ENCODE results near the gene KRT76.

- TF ChIP-seq CTCF (IDR thresholded peaks at IDR 0.05; ENCODE audit: low read depth, low read length) (no peak), POLR2A (IDR thresholded peaks at IDR 0.05; ENCODE audit: extremely low read depth, insufficient read length) (no peak), MAX (IDR thresholded peaks at IDR 0.05; ENCODE audit: low read depth, low read length) (no peak)
Observed at GRCh38 chr12:52776435-52776834, 710 bp downstream of the KRT76 start.

Data from NB4 (cell line).